ENCODE results near the gene GPHB5. TPM values are rescaled to one million over a fixed set of nuclear protein-coding genes. Genes with fewer than 3 reads are reported as not detected.

The GPHB5 gene
- total and polyA plus RNA-seq, 3 donors from 2014 or later: not detected

DNA sequence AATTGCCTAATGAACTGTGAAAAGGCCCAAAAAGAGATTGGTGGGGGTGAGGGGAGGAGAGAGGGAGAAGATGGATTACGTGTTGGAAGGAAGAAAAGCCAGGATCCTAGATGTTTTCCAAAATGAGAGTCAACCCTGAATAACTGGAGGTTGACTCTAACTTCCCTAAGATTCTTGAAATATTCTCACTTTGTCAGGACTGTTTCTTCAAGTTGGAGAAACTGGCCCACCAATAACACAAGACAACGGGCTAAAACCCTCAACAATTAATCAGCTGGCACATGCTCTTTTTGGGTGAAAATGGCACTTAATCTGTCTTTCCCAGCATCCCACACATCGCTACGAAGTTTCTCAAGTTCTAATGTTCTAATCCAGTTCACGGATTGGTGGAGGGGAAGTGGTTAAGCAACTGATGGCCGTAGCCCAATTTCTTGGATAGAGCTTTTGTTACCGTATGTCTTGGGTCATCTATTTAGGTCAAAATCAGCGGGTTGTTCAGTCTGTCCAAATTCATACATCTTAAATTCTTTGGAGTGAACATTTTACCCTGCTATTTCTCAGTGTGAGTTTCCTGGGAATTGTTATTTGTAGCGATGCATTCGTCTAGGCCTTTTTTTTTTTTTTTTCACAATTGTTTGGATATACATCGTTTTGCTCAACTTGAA lies 49.0 kb downstream of the GPHB5 start:
- DNase-seq: no peak
- Histone ChIP-seq H3K27ac (no peak overlapping the region), H3K9me3 (no peaks in the 10 kb centered on the region), H3K4me1 (no peaks in the 10 kb centered on the region), H3K36me3 (ENCODE audit: low read depth, missing control alignments) (no peaks in the 10 kb centered on the region), H3K4me3 (no peak overlapping the region), H3K27me3 (no peaks in the 10 kb centered on the region)
- TF ChIP-seq CTCF (IDR thresholded peaks at IDR 0.05) (no peak), POLR2A (IDR thresholded peaks at IDR 0.05) (no peak)
- intact Hi-C loops (cut with DNase I; ENCODE audit: low total_unique reads): loop anchor here (10.0 kb wide), 1 partner anchor 1105 kb away; no protein-coding TSS in a partner anchor
- WGBS, 2 donors: 77 to 87% methylated on average over 11 of the region's 11 CpGs

DNA sequence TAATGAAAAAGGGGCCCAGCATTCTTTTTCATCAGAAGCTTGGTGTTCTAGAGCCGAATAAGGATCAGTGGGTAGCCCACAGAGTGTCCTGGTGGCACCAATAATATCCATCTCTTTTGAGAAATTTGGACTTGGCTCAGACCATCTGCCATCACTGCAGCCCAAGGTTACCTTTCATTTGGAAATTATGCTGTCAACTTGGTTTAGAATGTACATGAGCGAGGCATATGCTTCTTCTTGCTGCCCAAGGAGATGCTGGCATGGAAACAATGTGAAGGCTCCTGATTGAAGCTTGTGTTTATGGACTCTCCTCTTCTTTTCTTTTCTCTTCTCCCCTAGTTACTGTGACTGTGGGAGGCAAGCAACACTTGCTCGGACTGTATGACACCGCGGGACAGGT lies 50.0 kb downstream of the GPHB5 start:
- no peak overlapping the region for H3K27ac ChIP-seq
- no peaks in the 10 kb centered on the region for H3K9me3 ChIP-seq
- TF ChIP-seq POLR2A (IDR thresholded peaks at IDR 0.05) (no peak), CTCF (IDR thresholded peaks at IDR 0.05) (no peak)
- H3K4me1 ChIP-seq: no peaks in the 10 kb centered on the region
- no peaks in the 10 kb centered on the region for H3K27me3 ChIP-seq
- WGBS, 2 donors: 86 to 90% methylated on average over 5 of the region's 5 CpGs
- DNase-seq: no peak
- H3K4me3 ChIP-seq: no peak overlapping the region
- no peaks in the 10 kb centered on the region for H3K36me3 ChIP-seq (ENCODE audit: low read depth, missing control alignments)
- intact Hi-C loops (cut with DNase I; ENCODE audit: low total_unique reads): no loop called here

GRCh38 chr14:63267171-63267570 lies 51.6 kb downstream of the GPHB5 start:
- Histone ChIP-seq H3K4me3 (no peak overlapping the region), H3K27me3 (no peaks in the 10 kb centered on the region), H3K9me3 (no peaks in the 10 kb centered on the region), H3K4me1 (no peaks in the 10 kb centered on the region), H3K36me3 (ENCODE audit: low read depth, missing control alignments) (no peaks in the 10 kb centered on the region), H3K27ac (no peak overlapping the region)
- 89 to 94% methylated on average over 3 of the region's 3 CpGs for WGBS, 2 donors
- no peak for TF ChIP-seq POLR2A (IDR thresholded peaks at IDR 0.05)
- no peak for TF ChIP-seq CTCF (IDR thresholded peaks at IDR 0.05)
- intact Hi-C loops (cut with DNase I; ENCODE audit: low total_unique reads): no loop called here
- DNase-seq: no peak

DNA sequence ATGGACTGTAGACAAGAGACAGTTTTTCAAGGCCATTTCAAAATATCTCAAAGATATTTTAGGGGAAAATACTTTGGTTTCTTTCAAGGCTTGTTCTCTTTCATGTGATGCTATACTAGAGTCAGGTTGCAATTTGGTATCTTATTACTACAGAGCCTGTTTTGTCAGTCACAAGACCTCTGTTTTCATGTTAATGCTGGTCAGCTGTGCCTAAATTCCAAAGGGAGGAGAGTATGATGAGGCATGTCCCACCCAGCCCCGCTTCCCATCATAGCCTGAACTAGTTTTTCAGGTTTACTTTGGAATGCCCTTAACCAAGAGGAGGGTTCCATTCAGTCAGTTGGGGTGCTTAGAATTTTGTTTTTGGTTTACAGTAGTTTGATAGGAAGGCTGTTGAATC lies 52.6 kb downstream of the GPHB5 start:
- no peaks in the 10 kb centered on the region for H3K36me3 ChIP-seq (ENCODE audit: low read depth, missing control alignments)
- intact Hi-C loops (cut with DNase I; ENCODE audit: low total_unique reads): no loop called here
- no peaks in the 10 kb centered on the region for H3K27me3 ChIP-seq
- H3K27ac ChIP-seq: no peak overlapping the region
- no peaks in the 10 kb centered on the region for H3K9me3 ChIP-seq
- TF ChIP-seq CTCF (IDR thresholded peaks at IDR 0.05): no peak
- no peak for TF ChIP-seq POLR2A (IDR thresholded peaks at IDR 0.05)
- DNase-seq: no peak
- no peaks in the 10 kb centered on the region for H3K4me1 ChIP-seq
- 88 to 96% methylated on average over 1 of the region's 1 CpG for WGBS, 2 donors
- no peak overlapping the region for H3K4me3 ChIP-seq

Other genes starting within 250 kb of the GPHB5 start
- gene RHOJ, start 114.5 kb downstream of the GPHB5 start, total RNA-seq: 10 to 100 TPM in 1 of 2 donors, 1 to 10 TPM in 1; 8.3 to 18.6 TPM
- 8.4 TPM for gene RHOJ, start 114.5 kb downstream of the GPHB5 start, polyA plus RNA-seq (ENCODE audit: insufficient read depth, low read depth, low replicate concordance)
- 10 to 100 TPM; 18.8 to 21.6 TPM for gene PPP2R5E, start 224.4 kb upstream of the GPHB5 start, total RNA-seq
- gene PPP2R5E, start 224.4 kb upstream of the GPHB5 start, polyA plus RNA-seq (ENCODE audit: insufficient read depth, low read depth, low replicate concordance): 33.6 TPM